Muscle layer of duodenum (tissue), 2 donors: ENCODE results near the gene KCNK6.
"Not testable (repeated sequence)": the region's sequence is repeated elsewhere in the genome, so short reads cannot be mapped to it uniquely, and the experiment has no call there.

Experiments used
- H3K27ac ChIP-seq: one replicate; pipeline ENCODE4 v1.7.0; 2013; ENCODE audit warnings: mild to moderate bottlenecking, low read length
- H3K27me3 ChIP-seq: one replicate; pipeline ENCODE4 v1.7.0; 2013; ENCODE audit warnings: low read depth, mild to moderate bottlenecking, control low read depth, low read length
- H3K36me3 ChIP-seq, 2 donors: one replicate each; pipeline ENCODE4 v1.7.0; 2013; ENCODE audit warnings: low read length in 2 of 2, control low read depth in 1 of 2, mild to moderate bottlenecking in 1 of 2; ENCODE audit not compliant: insufficient read depth in 2 of 2, control insufficient read depth in 1 of 2
- H3K4me1 ChIP-seq, 2 donors: one replicate each; pipeline ENCODE4 v1.7.0; 2013; ENCODE audit warnings: low read length in 2 of 2, mild to moderate bottlenecking in 2 of 2, control low read depth in 1 of 2, moderate library complexity in 1 of 2; ENCODE audit not compliant: insufficient read depth in 2 of 2, control insufficient read depth in 1 of 2
- H3K4me3 ChIP-seq, 2 donors: one replicate each; pipeline ENCODE4 v1.7.0; 2013; ENCODE audit warnings: low read length in 2 of 2, low read depth in 1 of 2, mild to moderate bottlenecking in 1 of 2
- H3K9me3 ChIP-seq, 2 donors: one replicate each; pipeline ENCODE4 v1.7.0; 2013; ENCODE audit warnings: low read length in 2 of 2, control low read depth in 1 of 2, mild to moderate bottlenecking in 1 of 2; ENCODE audit not compliant: control insufficient read depth in 1 of 2
- donor health status: healthy.

KCNK6 gene

DNA sequence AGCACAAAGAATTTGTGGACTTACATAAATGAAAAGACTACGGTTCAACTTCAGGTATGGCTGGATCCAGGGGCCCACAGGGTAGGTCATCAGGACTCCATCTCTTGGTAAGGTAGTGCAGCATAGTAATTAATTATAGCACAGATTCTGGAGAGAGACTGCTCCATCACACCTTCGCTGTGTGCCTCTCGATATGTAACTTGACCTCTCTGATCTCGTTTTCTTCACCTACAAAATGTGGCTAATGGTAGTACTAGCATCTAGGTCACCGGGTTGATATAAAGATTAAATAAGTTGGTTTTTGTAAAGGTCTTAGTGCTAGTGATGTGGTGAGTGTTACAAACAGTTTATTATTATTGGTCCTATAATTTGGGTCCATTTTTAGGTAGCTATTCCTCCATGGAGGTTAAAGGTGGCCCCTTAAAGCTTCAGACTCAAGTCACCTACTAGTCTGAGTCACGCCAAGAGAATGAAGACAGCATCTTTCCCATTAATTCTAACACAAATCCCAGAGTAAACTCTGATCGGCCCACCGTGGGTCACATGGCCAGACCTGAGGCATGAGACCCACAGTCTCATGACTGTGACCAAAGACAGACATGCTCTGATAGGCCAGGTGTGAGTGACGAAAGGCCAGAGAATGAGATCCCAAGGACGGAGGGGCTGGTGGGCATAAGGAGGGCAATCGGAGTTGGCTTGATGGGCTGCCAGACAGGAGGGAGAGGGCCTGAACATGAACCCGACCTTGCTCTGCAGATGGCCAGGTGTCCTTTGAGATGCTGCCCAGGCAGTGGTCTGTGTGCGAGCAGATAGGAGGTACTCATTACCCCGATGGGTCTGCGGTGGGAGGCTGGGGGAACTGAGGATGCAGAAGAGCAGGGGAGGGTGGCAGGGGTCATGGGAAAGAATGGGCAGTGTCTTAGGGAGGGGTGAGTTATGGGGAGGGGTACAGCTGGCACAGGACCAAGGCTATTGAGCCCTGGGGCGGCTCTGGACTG lies 36.4 kb downstream of the KCNK6 start:
- no peaks in the 10 kb centered on the region for H3K9me3 ChIP-seq
- H3K36me3 ChIP-seq, result no peaks in the 10 kb centered on the region
- no peak overlapping the region for H3K4me3 ChIP-seq
- H3K4me1 ChIP-seq, result no peaks in the 10 kb centered on the region
- H3K27ac ChIP-seq, result no peak overlapping the region
- peaks cover 30% of the 10 kb centered on the region for H3K27me3 ChIP-seq

DNA sequence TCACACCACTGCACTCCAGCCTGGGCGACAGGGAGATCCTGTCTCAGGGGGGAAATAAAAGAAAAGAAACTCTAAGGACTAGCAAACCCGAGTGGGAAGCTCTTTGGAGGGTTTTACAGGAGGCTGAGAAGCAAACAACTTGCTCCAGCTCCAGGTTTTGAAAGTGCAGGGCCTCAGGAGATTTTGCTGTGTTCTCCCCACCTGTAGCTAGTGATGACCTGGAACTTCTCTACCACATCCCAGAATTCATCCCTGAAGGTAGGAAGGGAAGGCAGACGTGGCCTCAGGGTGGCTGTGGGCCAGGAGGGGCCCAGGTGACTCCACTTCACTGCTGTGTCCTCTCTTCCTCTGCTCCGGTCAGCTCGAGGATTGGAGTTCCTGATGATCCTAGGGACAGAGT lies 38.4 kb downstream of the KCNK6 start:
- H3K27ac ChIP-seq, result no peak overlapping the region
- no peak overlapping the region for H3K4me3 ChIP-seq
- H3K27me3 ChIP-seq, result peaks cover 25% of the 10 kb centered on the region
- H3K9me3 ChIP-seq, result no peaks in the 10 kb centered on the region
- H3K4me1 ChIP-seq, result peaks cover 0 to 13% of the 10 kb centered on the region in 2 donors
- H3K36me3 ChIP-seq, result no peaks in the 10 kb centered on the region

DNA sequence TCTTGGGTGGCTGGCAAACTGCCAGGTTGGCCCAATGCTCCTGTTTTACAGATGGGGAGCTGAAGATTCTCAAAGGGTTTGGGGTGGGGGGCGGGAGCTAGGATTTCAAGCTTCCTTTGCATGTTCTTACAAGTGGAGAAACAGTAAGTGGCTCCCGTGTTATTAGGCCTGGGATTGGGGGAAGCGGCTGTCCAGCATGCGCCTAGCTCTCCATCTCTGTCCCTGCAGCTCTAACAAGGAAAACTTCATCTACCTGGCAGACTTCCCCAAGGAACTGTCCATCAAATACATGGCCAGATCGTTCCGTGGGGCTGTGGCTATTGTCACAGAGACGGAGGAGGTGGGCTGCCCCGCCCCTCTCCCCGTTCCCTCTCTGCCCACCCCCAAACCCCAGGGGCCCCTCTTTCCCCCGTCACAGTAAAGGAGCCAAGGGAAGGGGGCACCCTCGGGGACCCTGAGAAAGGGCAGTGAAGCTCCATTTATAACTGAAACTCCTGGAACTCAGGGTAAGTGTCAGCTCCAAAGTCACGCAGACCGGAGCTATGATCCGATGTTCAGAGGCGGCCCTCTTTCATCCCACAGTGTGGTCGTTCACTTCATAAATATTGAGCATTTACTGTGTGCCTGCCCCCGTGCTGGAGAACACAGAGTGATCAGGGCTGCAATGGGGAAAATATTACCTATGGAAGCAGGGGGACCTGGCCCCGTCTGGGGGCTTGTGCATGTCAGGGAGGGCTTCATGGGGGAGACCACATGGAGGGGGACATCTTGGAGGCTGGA lies 39.8 kb downstream of the KCNK6 start:
- Histone ChIP-seq H3K4me1 (peaks cover 0 to 13% of the 10 kb centered on the region in 2 donors), H3K36me3 (no peaks in the 10 kb centered on the region), H3K4me3 (no peak overlapping the region), H3K27ac (no peak overlapping the region), H3K27me3 (peaks cover 25% of the 10 kb centered on the region), H3K9me3 (no peaks in the 10 kb centered on the region)

DNA sequence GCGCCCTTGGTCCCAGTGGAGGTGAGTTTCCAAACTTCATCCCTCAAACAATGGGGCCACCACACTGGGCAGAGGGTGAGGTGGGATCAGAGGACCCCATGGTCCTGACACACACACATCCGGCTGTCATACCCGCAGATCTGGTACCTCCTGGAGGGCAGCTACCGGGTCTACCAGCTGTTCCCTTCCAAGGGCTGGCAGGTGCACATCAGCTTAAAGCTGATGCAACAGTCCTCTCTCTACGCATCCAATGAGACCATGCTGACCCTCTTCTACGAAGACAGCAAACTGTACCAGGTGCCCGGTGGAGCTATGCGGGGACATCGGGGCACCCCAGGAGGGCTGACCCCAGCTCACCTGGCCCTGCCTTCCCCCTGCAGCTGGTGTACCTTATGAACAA lies 40.7 kb downstream of the KCNK6 start:
- Histone ChIP-seq H3K27ac (no peak overlapping the region), H3K9me3 (no peaks in the 10 kb centered on the region), H3K27me3 (peaks cover 25% of the 10 kb centered on the region), H3K36me3 (no peaks in the 10 kb centered on the region), H3K4me3 (no peak overlapping the region), H3K4me1 (peaks cover 0 to 13% of the 10 kb centered on the region in 2 donors)

DNA sequence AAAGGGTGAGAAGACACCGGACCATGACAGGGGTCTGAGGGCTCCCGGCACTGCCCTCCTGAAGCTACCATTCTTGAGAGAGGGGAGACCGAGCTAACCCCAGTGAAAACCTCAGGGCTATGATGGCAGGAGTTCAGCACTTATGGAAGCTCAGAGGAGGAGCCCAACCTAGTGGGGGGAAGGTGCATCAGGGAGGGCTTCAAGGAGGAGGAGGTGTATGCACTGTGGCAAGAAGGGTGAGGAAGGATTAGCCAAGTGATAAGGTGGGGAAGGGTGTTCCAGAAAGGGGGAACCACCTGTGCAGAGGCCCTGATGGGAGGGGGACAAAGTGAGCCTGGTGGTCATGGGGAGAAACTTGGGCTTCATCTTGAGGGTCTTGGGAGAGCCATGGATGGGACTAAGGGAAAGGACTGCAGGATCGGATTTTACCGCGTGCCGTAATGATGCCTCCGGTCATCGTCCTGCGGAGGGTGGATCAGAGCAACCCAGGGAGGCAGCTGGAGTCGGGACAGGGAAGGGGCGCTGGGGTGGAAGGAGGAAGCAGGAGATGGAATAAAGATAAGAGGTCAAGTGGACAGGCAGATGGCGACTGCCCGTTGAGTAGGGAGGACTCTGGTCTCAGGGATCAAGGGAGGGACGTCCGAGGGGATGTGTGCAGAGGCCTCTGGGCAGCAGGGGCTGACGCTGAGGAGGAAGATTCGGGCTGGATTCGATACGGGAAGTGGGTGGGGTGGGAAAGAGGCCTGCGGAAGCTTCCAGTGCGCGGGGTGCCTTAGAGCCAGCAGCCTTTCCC lies 41.4 kb downstream of the KCNK6 start:
- Histone ChIP-seq H3K27ac (no peak overlapping the region), H3K27me3 (peaks cover 25% of the 10 kb centered on the region), H3K4me3 (peak overlapping the region; percentile 44 to 78), H3K9me3 (no peaks in the 10 kb centered on the region), H3K36me3 (no peaks in the 10 kb centered on the region), H3K4me1 (peaks cover 0 to 13% of the 10 kb centered on the region in 2 donors)

DNA sequence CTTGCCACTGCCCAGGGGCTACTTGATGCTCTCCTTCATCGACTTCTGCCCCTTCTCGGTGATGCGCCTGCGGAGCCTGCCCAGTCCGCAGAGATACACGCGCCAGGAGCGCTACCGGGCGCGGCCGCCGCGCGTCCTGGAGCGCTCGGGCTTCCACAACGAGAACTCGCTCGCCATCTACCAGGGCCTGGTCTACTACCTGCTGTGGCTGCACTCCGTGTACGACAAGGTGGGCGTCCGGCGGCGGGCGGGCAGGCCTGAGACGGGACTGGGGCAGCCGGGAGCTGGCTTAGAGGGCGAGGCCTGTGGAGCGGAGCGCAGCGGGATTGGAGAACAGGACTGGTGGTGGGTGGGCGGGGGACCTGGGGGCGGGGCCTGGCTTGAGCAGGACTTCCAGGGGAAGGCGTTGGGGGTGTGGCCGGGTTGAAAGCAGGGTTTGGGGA lies 42.0 kb downstream of the KCNK6 start:
- peaks cover 25% of the 10 kb centered on the region for H3K27me3 ChIP-seq
- H3K4me3 ChIP-seq, result peak overlapping the region; percentile 44 to 78
- no peaks in the 10 kb centered on the region for H3K9me3 ChIP-seq
- no peak overlapping the region for H3K27ac ChIP-seq
- H3K4me1 ChIP-seq, result peaks cover 0 to 13% of the 10 kb centered on the region in 2 donors
- no peaks in the 10 kb centered on the region for H3K36me3 ChIP-seq

DNA sequence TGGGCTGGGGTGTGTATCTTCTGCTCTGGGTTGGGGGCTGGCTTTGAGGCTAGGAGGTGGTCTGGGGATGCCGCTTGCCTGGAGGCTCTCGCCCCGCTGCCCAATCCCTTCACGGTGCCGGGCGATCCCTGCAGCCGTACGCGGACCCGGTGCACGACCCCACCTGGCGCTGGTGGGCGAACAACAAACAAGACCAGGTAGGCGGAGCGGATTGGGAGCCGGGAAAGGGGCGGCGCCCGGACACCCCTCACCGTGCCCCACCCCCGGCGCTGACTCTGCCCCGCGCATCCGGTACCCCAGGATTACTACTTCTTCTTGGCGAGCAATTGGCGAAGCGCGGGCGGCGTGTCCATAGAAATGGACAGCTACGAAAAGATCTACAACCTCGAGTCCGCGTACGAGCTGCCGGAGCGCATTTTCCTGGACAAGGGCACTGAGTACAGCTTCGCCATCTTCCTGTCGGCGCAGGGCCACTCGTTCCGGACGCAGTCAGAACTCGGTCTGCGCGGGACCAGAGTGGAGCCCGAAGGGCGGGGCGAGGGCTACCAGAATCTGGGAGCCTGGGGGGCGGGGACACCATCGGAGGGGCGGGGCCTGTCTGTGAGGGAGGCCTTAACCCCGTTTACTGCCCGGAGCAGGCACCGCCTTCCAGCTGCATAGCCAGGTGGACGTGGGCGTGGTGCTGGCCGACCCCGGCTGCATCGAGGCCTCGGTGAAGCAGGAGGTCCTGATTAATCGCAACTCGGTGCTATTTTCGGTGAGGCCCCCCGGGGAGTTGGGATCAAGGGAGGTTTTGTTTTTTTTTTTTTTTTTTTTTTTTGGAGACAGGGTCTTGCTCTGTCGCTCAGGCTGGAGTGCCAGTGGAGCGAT lies 42.7 kb downstream of the KCNK6 start:
- H3K36me3 ChIP-seq, result no peaks in the 10 kb centered on the region
- peaks cover 25% of the 10 kb centered on the region for H3K27me3 ChIP-seq

DNA sequence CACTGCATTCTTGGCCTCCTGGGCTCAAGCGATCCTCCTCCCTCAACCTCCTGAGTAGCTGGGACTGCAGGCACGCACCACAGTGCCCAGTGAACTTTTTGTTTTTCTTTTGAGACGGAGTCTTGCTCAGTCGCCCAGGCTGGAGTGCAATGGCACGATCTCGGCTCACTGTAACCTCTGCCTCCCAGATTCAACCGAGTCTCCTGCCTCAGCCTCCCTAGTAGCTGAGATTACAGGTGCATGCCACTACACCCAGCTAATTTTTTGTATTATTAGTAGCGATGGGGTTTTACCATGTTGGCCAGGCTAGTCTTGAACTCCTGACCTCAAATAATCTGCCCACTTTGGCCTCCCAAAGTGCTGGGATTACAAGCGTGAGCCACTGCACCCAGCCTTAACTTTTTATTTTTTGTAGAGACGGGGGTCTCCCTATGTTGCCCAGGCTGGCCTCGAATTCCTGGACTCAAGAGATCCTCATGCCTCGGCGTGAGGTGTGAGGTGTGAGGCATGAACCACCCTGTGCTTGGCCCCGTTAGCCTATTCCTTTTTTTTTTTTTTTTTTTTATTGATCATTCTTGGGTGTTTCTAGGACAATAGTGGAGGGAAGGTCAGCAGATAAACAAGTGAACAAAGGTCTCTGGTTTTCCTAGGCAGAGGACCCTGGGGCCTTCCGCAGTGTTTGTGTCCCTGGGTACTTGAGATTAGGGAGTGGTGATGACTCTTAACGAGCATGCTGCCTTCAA lies 43.5 kb downstream of the KCNK6 start:
- Histone ChIP-seq H3K27me3 (peaks cover 23% of the 10 kb centered on the region), H3K4me1 (peaks cover 0 to 13% of the 10 kb centered on the region in 2 donors)
- not testable (repeated sequence) for H3K9me3 ChIP-seq, H3K27ac ChIP-seq, H3K4me3 ChIP-seq, H3K36me3 ChIP-seq

More for the DNA sequence above, 42.7 kb downstream of the KCNK6 start:
- Histone ChIP-seq H3K4me1 (peaks cover 0 to 13% of the 10 kb centered on the region in 2 donors), H3K9me3 (no peaks in the 10 kb centered on the region), H3K27ac (no peak overlapping the region), H3K4me3 (peak overlapping the region; percentile 50 to 78)

DNA sequence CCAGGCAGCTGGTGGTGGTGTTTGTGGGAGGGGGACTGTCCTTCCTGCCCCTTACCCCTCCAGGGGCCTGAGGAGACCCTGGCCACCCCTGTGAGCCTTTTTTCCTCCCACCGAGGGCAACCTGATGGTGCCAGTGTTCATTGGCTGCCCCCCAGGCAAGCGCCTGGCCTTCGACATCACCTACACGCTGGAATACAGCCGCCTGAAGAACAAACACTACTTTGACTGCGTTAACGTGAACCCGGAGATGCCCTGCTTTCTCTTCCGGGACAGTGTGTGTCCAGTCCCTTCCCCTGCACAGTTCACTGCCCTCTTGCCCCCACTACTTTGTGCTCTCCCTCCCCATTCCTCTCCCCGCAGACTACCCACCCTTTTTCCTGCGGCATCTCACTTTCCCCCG lies 47.4 kb downstream of the KCNK6 start:
- Histone ChIP-seq H3K4me1 (peaks cover 0 to 8% of the 10 kb centered on the region in 2 donors), H3K36me3 (no peaks in the 10 kb centered on the region), H3K27ac (no peak overlapping the region), H3K27me3 (no peaks in the 10 kb centered on the region), H3K9me3 (no peaks in the 10 kb centered on the region), H3K4me3 (no peak overlapping the region)

DNA sequence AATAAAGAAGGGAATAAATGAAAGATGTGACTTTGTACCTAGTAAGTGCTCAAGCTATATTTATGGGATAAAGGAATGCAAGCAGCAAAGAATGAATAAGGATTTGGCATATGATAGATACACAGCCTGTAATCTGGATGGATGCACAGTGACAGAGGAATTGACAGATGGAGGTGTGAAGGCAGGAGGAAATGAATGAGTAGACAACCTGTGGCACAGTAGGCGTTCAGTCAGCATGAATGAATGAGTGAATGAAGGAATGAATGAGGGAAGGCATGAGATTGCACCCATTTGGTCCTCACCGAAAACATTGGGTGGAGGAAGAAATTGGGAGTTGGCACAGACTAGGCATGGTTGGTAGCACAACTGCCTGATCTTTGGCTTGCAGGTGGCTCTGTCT lies 49.9 kb downstream of the KCNK6 start:
- Histone ChIP-seq H3K27ac (no peak overlapping the region), H3K9me3 (no peaks in the 10 kb centered on the region), H3K27me3 (no peaks in the 10 kb centered on the region), H3K4me3 (no peak overlapping the region), H3K36me3 (peaks cover 0 to under 1% of the 10 kb centered on the region in 2 donors), H3K4me1 (no peaks in the 10 kb centered on the region)
